Glutamatergic neuron (in vitro differentiated cells): ENCODE results near the gene RAPGEF1. TPM values are rescaled to one million over a fixed set of nuclear protein-coding genes. Genes with fewer than 3 reads are reported as not detected.

Experiments used
- DNase-seq: peaks from one replicate; pipeline ENCODE4 v3.0.0; 2022
- H3K27ac Mint-ChIP-seq: one replicate; pipeline ENCODE4 v1.8.0; 2020; ENCODE audit warnings: mild to moderate bottlenecking, mixed read lengths, inconsistent platforms; ENCODE audit not compliant: unreplicated experiment
- H3K27me3 Mint-ChIP-seq: one replicate; pipeline ENCODE4 v1.8.0; 2020; ENCODE audit warnings: mild to moderate bottlenecking, moderate library complexity, mixed read lengths, inconsistent platforms; ENCODE audit not compliant: unreplicated experiment
- H3K36me3 Mint-ChIP-seq: one replicate; pipeline ENCODE4 v1.8.0; 2020; ENCODE audit warnings: mild to moderate bottlenecking, mixed read lengths, inconsistent platforms; ENCODE audit not compliant: unreplicated experiment
- H3K4me1 Mint-ChIP-seq: one replicate; pipeline ENCODE4 v1.8.0; 2020; ENCODE audit warnings: mild to moderate bottlenecking, low read depth, mixed read lengths, inconsistent platforms; ENCODE audit not compliant: unreplicated experiment
- H3K4me3 Mint-ChIP-seq: one replicate; pipeline ENCODE4 v1.8.0; 2020; ENCODE audit warnings: mild to moderate bottlenecking, mixed read lengths, inconsistent platforms; ENCODE audit not compliant: unreplicated experiment
- H3K9me3 Mint-ChIP-seq: one replicate; pipeline ENCODE4 v1.8.0; 2020; ENCODE audit warnings: mild to moderate bottlenecking, moderate library complexity, mixed read lengths, inconsistent platforms; ENCODE audit not compliant: unreplicated experiment
- total RNA-seq: library from RNA; stranded (reverse); fragmentation: NEBNext Ultra II Directional; extraction: Animal tissue kit (Norgen Biotek cat#: 25700); gene quantifications from one replicate; pipeline ENCODE4 v1.2.1, GENCODE V29; 2021; ENCODE audit not compliant: unreplicated experiment
- TF ChIP-seq, protein P1 (sequence below): fragments of 200-600 bp; sonication (generic); IDR thresholded peaks from one replicate; pipeline ENCODE4 v1.5.0; 2021; ENCODE audit not compliant: partially characterized antibody, unreplicated experiment

RAPGEF1 gene
- total RNA-seq, 1 donor from 2014 or later, result 319 TPM

DNA sequence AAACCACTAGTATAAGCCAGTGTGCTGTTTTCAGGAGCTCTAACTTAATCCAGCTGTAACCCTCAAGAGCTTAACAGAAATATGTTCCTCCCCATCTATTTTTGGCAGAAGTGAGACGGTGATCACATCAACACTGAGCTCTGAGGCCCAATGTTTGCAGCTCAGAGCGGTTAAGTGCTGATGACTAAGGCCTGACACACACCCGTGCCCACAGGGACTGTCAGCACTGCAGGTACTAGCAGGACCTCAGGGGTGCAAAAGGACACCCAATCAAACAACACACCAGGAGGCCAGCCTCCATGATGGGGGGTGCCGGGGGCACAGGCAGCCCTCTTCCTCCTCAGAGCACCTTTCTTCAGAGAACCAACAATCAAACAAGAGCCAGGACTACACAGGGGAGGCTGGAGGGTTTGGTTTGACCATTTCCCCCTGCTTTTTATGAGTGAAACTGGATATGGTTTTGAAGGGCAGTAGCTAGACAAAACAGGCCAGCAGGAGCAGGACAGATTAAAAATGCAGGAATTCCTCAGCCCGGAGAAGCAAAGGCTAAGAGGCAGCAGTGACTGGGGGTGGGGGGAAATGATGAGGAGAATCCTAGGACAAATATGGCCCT lies 61.3 kb downstream of the RAPGEF1 start:
- Mint-ChIP-seq H3K36me3 (no peaks in the 10 kb centered on the region), H3K4me3 (peak overlapping the region; percentile 62), H3K27ac (peak overlapping the region; percentile 80), H3K9me3 (peaks cover 5% of the 10 kb centered on the region), H3K4me1 (peaks cover 76% of the 10 kb centered on the region), H3K27me3 (peaks cover 6% of the 10 kb centered on the region)
- no peak for DNase-seq
- TF ChIP-seq, protein P1, sequence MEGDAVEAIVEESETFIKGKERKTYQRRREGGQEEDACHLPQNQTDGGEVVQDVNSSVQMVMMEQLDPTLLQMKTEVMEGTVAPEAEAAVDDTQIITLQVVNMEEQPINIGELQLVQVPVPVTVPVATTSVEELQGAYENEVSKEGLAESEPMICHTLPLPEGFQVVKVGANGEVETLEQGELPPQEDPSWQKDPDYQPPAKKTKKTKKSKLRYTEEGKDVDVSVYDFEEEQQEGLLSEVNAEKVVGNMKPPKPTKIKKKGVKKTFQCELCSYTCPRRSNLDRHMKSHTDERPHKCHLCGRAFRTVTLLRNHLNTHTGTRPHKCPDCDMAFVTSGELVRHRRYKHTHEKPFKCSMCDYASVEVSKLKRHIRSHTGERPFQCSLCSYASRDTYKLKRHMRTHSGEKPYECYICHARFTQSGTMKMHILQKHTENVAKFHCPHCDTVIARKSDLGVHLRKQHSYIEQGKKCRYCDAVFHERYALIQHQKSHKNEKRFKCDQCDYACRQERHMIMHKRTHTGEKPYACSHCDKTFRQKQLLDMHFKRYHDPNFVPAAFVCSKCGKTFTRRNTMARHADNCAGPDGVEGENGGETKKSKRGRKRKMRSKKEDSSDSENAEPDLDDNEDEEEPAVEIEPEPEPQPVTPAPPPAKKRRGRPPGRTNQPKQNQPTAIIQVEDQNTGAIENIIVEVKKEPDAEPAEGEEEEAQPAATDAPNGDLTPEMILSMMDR, result no peak

DNA sequence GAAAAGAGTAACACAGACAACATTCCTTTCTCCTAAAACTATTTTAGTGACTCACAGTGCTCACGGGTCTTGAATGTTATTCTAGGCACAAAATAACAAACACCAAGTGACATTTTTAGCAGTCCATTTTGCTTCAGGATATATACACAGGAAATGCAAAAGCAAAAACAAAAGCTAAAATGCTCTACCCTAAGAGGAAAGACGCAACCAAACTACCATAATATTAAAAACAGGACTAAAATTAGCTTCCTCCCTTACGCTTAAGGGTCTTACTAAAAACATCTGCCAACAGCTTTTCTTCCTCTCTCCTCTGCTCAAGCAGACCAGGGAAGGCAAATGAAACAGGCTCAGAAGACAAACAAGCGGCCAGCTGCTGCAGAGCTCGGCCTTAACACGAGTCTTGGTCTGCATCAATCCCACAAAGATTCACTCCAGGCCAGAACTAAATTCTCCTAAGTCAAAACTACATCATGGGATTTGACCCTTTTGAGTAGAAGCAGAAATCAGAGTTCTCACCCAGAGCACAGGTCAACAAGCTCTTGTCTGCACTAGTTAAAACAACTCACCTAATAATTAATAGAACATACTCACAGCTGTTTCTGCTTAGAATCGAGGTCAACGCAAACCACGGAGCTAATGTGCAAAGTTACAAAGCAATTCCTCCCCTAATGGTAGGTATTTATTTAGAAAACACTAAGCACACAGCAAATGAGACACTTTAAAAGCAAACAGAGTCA lies 62.3 kb downstream of the RAPGEF1 start:
- peak overlapping the region; percentile 86 for H3K27ac Mint-ChIP-seq
- peaks cover 75% of the 10 kb centered on the region for H3K4me1 Mint-ChIP-seq
- DNase-seq, result no peak
- TF ChIP-seq, protein P1, result no peak
- H3K4me3 Mint-ChIP-seq, result peak overlapping the region; percentile 56
- H3K27me3 Mint-ChIP-seq, result peaks cover 6% of the 10 kb centered on the region
- H3K9me3 Mint-ChIP-seq, result peaks cover 5% of the 10 kb centered on the region
- no peaks in the 10 kb centered on the region for H3K36me3 Mint-ChIP-seq

DNA sequence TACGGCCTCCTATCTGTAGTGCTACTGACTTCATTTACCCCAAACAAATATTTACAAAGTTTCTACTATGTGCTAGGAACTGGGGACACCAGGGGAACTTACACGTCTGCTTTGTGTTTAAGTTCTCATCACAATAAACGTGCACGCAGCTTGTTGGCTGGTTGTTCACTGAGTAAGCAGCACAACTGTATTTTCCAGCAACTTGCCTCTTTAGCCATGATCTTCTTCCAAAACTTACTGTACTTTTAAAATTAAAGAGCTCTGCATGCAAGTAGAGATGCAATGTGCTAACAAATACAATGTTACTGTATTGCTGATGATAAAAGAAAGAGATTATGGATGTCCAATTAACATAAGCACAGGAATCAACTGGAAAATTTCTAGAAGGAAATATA lies 62.8 kb downstream of the RAPGEF1 start:
- H3K36me3 Mint-ChIP-seq, result no peaks in the 10 kb centered on the region
- peaks cover 6% of the 10 kb centered on the region for H3K27me3 Mint-ChIP-seq
- peaks cover 70% of the 10 kb centered on the region for H3K4me1 Mint-ChIP-seq
- peak overlapping the region; percentile 86 for H3K27ac Mint-ChIP-seq
- H3K4me3 Mint-ChIP-seq, result no peak overlapping the region
- peaks cover 5% of the 10 kb centered on the region for H3K9me3 Mint-ChIP-seq
- TF ChIP-seq, protein P1, result no peak
- no peak for DNase-seq

DNA sequence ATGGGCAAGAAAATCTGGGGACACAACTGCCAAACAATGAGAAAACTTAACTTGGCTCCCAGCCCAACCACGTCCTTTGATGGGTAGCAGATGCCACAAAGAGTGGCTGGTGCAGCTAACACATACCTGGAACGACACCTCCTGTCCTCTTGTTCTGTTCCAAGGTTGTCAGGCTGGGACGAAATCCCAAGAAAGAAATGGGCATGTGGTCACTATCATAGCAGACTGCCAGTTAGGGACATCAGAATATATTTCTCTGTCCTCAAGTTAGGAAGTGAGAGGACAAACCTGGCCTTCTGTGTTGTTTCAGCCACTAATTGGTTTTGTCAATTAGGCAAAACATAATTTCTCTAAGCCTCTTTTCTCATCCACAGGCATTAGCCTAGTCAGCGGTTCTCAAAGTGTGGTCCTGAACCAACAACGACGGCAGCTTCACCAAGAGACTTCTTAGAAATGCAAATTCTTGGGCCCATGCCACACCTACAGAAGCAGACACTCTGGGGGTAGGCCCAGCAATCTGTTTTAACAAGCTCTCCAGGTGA lies 63.4 kb downstream of the RAPGEF1 start:
- no peak for DNase-seq
- TF ChIP-seq, protein P1, result no peak
- Mint-ChIP-seq H3K9me3 (peaks cover 5% of the 10 kb centered on the region), H3K27me3 (peaks cover 6% of the 10 kb centered on the region), H3K4me1 (peaks cover 68% of the 10 kb centered on the region), H3K36me3 (no peaks in the 10 kb centered on the region), H3K4me3 (no peak overlapping the region), H3K27ac (peak overlapping the region; percentile 8)
